GM12891 (cell line): ENCODE results near the gene SMIM7.

Experiments
- PAX5 ChIP-seq: IDR thresholded peaks from 2 replicates; pipeline ENCODE4 v1.6.1; 2011; ENCODE audit warnings: low read length, moderate library complexity, mild to moderate bottlenecking; ENCODE audit not compliant: insufficient read depth, severe bottlenecking
- POLR2A ChIP-seq: IDR thresholded peaks from 2 replicates; pipeline ENCODE4 v1.6.1; 2011; ENCODE audit warnings: low read depth, low read length, control low read depth
- POLR2AphosphoS5 ChIP-seq: IDR thresholded peaks from 2 replicates; pipeline ENCODE4 v1.6.1; 2011; ENCODE audit warnings: low read depth, low read length, control low read depth
- SPI1 ChIP-seq: IDR thresholded peaks from 2 replicates; pipeline ENCODE4 v1.6.1; 2011; ENCODE audit warnings: low read depth, low read length, control low read depth
- TAF1 ChIP-seq: IDR thresholded peaks from 2 replicates; pipeline ENCODE4 v1.6.1; 2011; ENCODE audit warnings: low read depth, low read length, control low read depth

- TF ChIP-seq TAF1 (no peak), POLR2AphosphoS5 (no peak), POLR2A (no peak), SPI1 (no peak), PAX5 (no peak)
Measured at GRCh38 chr19:16679811-16680210, 19.9 kb upstream of the SMIM7 start.
